Measurements from ENCODE around the gene PRRX2.

PRRX2 gene

GRCh38 chr9:129732946-129733631, 67.6 kb downstream of the PRRX2 start:
- Histone ChIP-seq H2AFZ (ENCODE audit: low read depth, low read length) (no peak overlapping the region), H3K9me3 (ENCODE audit: insufficient read depth, low read length) (no peaks in the 10 kb centered on the region)

GRCh38 chr9:129733632-129733953, 68.1 kb downstream of the PRRX2 start:
- no peak overlapping the region for H3K9ac ChIP-seq (ENCODE audit: low read length)
- no peak overlapping the region for H2AFZ ChIP-seq (ENCODE audit: low read depth, low read length)
- no peak for TF ChIP-seq EZH2phosphoT487 (IDR thresholded peaks at IDR 0.05; ENCODE audit: low read depth)
- TF ChIP-seq CTCF (IDR thresholded peaks at IDR 0.05; ENCODE audit: low read depth, low read length): no peak

More at GRCh38 chr9:129732946-129733631, 67.6 kb downstream of the PRRX2 start:
- peaks cover 12% of the 10 kb centered on the region; the same call in 1 of the 2 replicates for H3K27me3 ChIP-seq (ENCODE audit: low read depth, low read length)
- H3K79me2 ChIP-seq (ENCODE audit: low read length): no peaks in the 10 kb centered on the region
- H3K9ac ChIP-seq (ENCODE audit: low read length): no peak overlapping the region
- H3K27ac ChIP-seq (ENCODE audit: low read length): no peak overlapping the region
- H4K20me1 ChIP-seq (ENCODE audit: insufficient read depth, low read length): no peaks in the 10 kb centered on the region
- H3K4me1 ChIP-seq (ENCODE audit: low read length): peaks cover 7% of the 10 kb centered on the region
- H3K4me2 ChIP-seq (ENCODE audit: low read length): no peak overlapping the region
- TF ChIP-seq CTCF (IDR thresholded peaks at IDR 0.05; ENCODE audit: low read depth, low read length): no peak
- no peak for TF ChIP-seq EZH2phosphoT487 (IDR thresholded peaks at IDR 0.05; ENCODE audit: low read depth)
- H3K4me3 ChIP-seq (ENCODE audit: low read length): no peak overlapping the region
- no peaks in the 10 kb centered on the region for H3K36me3 ChIP-seq (replicated peaks; ENCODE audit: low read depth, low read length)

GRCh38 chr9:129735546-129735945, 70.1 kb downstream of the PRRX2 start:
- Histone ChIP-seq H3K9me3 (ENCODE audit: insufficient read depth, low read length) (no peaks in the 10 kb centered on the region), H2AFZ (ENCODE audit: low read depth, low read length) (no peak overlapping the region), H3K36me3 (replicated peaks; ENCODE audit: low read depth, low read length) (no peaks in the 10 kb centered on the region), H4K20me1 (ENCODE audit: insufficient read depth, low read length) (no peaks in the 10 kb centered on the region), H3K4me2 (ENCODE audit: low read length) (no peak overlapping the region), H3K9ac (ENCODE audit: low read length) (no peak overlapping the region), H3K27me3 (ENCODE audit: low read depth, low read length) (peaks cover 12% of the 10 kb centered on the region; the same call in 1 of the 2 replicates), H3K4me1 (ENCODE audit: low read length) (peaks cover 9% of the 10 kb centered on the region), H3K27ac (ENCODE audit: low read length) (no peak overlapping the region), H3K4me3 (ENCODE audit: low read length) (no peak overlapping the region), H3K79me2 (ENCODE audit: low read length) (no peaks in the 10 kb centered on the region)
- TF ChIP-seq EZH2phosphoT487 (IDR thresholded peaks at IDR 0.05; ENCODE audit: low read depth): no peak
- TF ChIP-seq CTCF (IDR thresholded peaks at IDR 0.05; ENCODE audit: low read depth, low read length): no peak

More at GRCh38 chr9:129733632-129733953, 68.1 kb downstream of the PRRX2 start:
- Histone ChIP-seq H3K36me3 (replicated peaks; ENCODE audit: low read depth, low read length) (no peaks in the 10 kb centered on the region), H3K4me1 (ENCODE audit: low read length) (peaks cover 9% of the 10 kb centered on the region), H3K79me2 (ENCODE audit: low read length) (no peaks in the 10 kb centered on the region), H3K9me3 (ENCODE audit: insufficient read depth, low read length) (no peaks in the 10 kb centered on the region), H3K27ac (ENCODE audit: low read length) (no peak overlapping the region), H3K27me3 (ENCODE audit: low read depth, low read length) (peaks cover 12% of the 10 kb centered on the region; the same call in 1 of the 2 replicates), H4K20me1 (ENCODE audit: insufficient read depth, low read length) (no peaks in the 10 kb centered on the region), H3K4me3 (ENCODE audit: low read length) (no peak overlapping the region), H3K4me2 (ENCODE audit: low read length) (no peak overlapping the region)

- Histone ChIP-seq H3K79me2 (ENCODE audit: low read length) (no peaks in the 10 kb centered on the region), H2AFZ (ENCODE audit: low read depth, low read length) (no peak overlapping the region), H3K9me3 (ENCODE audit: insufficient read depth, low read length) (no peaks in the 10 kb centered on the region), H3K27me3 (ENCODE audit: low read depth, low read length) (peaks cover 8% of the 10 kb centered on the region; the same call in 1 of the 2 replicates), H3K4me1 (ENCODE audit: low read length) (peaks cover 9% of the 10 kb centered on the region), H3K9ac (ENCODE audit: low read length) (no peak overlapping the region), H4K20me1 (ENCODE audit: insufficient read depth, low read length) (no peaks in the 10 kb centered on the region), H3K36me3 (replicated peaks; ENCODE audit: low read depth, low read length) (no peaks in the 10 kb centered on the region), H3K4me2 (ENCODE audit: low read length) (no peak overlapping the region), H3K27ac (ENCODE audit: low read length) (no peak overlapping the region), H3K4me3 (ENCODE audit: low read length) (no peak overlapping the region)
- TF ChIP-seq EZH2phosphoT487 (IDR thresholded peaks at IDR 0.05; ENCODE audit: low read depth) (no peak), CTCF (IDR thresholded peaks at IDR 0.05; ENCODE audit: low read depth, low read length) (no peak)
Observed at GRCh38 chr9:129736334-129736733, 70.9 kb downstream of the PRRX2 start.
